NCI-H1105 (cell line): ENCODE measurements around the gene PTGFRN.
A peak's percentile ranks its signal among the peaks of the same experiment; 100 is the strongest.
"Not testable (repeated sequence)": the region's sequence is repeated elsewhere in the genome, so short reads cannot be mapped to it uniquely, and the experiment has no call there.

Source experiments
- DNase-seq: peaks from one replicate; lab custom pipeline; 2025; lab: John Stamatoyannopoulos, UW

Gene PTGFRN

GRCh38 chr1:116909512-116910378, at the start of gene PTGFRN:
TSS of gene PTGFRN (plus strand) at chr1:116909916. CDS start at chr1:116910204, 288 bp downstream.
- DNase-seq = peak; percentile 69

- DNase-seq = not testable (repeated sequence)
These were observed 49.5 kb upstream of the PTGFRN start for GRCh38 chr1:116860167-116860566.

GRCh38 chr1:116861137-116861536, 48.6 kb upstream of the PTGFRN start:
- DNase-seq = no peak

GRCh38 chr1:116863031-116863430, 46.7 kb upstream of the PTGFRN start:
- DNase-seq = not testable (repeated sequence)

- not testable (repeated sequence) for DNase-seq
These were observed 43.2 kb upstream of the PTGFRN start for GRCh38 chr1:116866478-116866877.

- DNase-seq = no peak
These were observed 41.3 kb upstream of the PTGFRN start for GRCh38 chr1:116868385-116868784.

- no peak for DNase-seq
These were observed 40.1 kb upstream of the PTGFRN start for GRCh38 chr1:116869611-116870010.

- DNase-seq = no peak
These were observed 39.4 kb upstream of the PTGFRN start for GRCh38 chr1:116870300-116870699.

- DNase-seq = no peak
These were observed 38.0 kb upstream of the PTGFRN start for GRCh38 chr1:116871779-116872146.

- no peak for DNase-seq
These were observed 35.9 kb upstream of the PTGFRN start for GRCh38 chr1:116873680-116874271.

GRCh38 chr1:116874733-116875249, 34.9 kb upstream of the PTGFRN start:
- no peak for DNase-seq

- no peak for DNase-seq
These were observed 34.3 kb upstream of the PTGFRN start for GRCh38 chr1:116875391-116875790.

- DNase-seq = not testable (repeated sequence)
These were observed 33.8 kb upstream of the PTGFRN start for GRCh38 chr1:116875946-116876345.

- DNase-seq = no peak
These were observed 32.4 kb upstream of the PTGFRN start for GRCh38 chr1:116877141-116877818.

GRCh38 chr1:116878804-116879477, 30.8 kb upstream of the PTGFRN start:
- peak; percentile 62 for DNase-seq

- no peak for DNase-seq
These were observed 30.1 kb upstream of the PTGFRN start for GRCh38 chr1:116879478-116880133.

- DNase-seq = no peak
These were observed 28.8 kb upstream of the PTGFRN start for GRCh38 chr1:116880917-116881316.

GRCh38 chr1:116881879-116882520, 27.7 kb upstream of the PTGFRN start:
- no peak for DNase-seq

GRCh38 chr1:116882866-116883265, 26.9 kb upstream of the PTGFRN start:
- no peak for DNase-seq

GRCh38 chr1:116886291-116886878, 23.3 kb upstream of the PTGFRN start:
- DNase-seq = no peak

GRCh38 chr1:116887212-116887611, 22.5 kb upstream of the PTGFRN start:
- DNase-seq = no peak
